BJ (cell line): ENCODE results near the gene FLNA. TPM values are rescaled to one million over a fixed set of nuclear protein-coding genes. Genes with fewer than 3 reads are reported as not detected.

Experiments used
- CTCF ChIA-PET: fragments of 350-600 bp; formaldehyde crosslinking; extraction: SDS; loops from one replicate; lab custom pipeline; 2021; ENCODE audit warnings: antibody characterized with exemption, inconsistent platforms; lab: Yijun Ruan, JAX
- POLR2A ChIA-PET: fragments of 300-600 bp; sonication (Branson Sonifier 250); formaldehyde crosslinking; extraction: SDS; loops from one replicate; lab custom pipeline; 2021; ENCODE audit warnings: antibody characterized with exemption; lab: Charles Lee
- DNase-seq: peaks from one replicate; pipeline ENCODE4 v3.0.0-alpha.2; 2011; ENCODE audit warnings: low read depth
- H3K27me3 ChIP-seq: 2 replicates; pipeline ENCODE4 v1.6.0; 2011; ENCODE audit warnings: low read length; ENCODE audit not compliant: control insufficient read depth, insufficient read depth
- H3K36me3 ChIP-seq: 2 replicates; pipeline ENCODE4 v1.5.1; 2011; ENCODE audit warnings: low read length; ENCODE audit not compliant: control insufficient read depth, insufficient read depth
- H3K4me3 ChIP-seq: 2 replicates; pipeline ENCODE4 v1.5.1; 2011; ENCODE audit warnings: low read depth, mild to moderate bottlenecking, control low read depth, low read length
- CTCF ChIP-seq: IDR thresholded peaks from 2 replicates; pipeline ENCODE4 v1.5.1; 2011; ENCODE audit warnings: low read depth, mild to moderate bottlenecking, control low read depth, inconsistent platforms, low read length, moderate library complexity; ENCODE audit not compliant: insufficient read depth
- polyA plus RNA-seq: library from polyadenylated mRNA; depleted of rRNA; stranded (reverse); fragments of >200 nt; gene quantifications from 2 replicates; pipeline ENCODE4 v1.2.3, GENCODE V29; 2011

FLNA gene
- polyA plus RNA-seq, 1 experiment: 1,740 TPM

- POLR2A ChIA-PET: no interaction called here
- TF ChIP-seq CTCF: no peak
- CTCF ChIA-PET: interaction anchor here (4.2 kb wide), 1 partner anchor 12 kb away, joined by 25 read pairs; no protein-coding TSS in a partner anchor
These were observed 59.0 kb downstream of the FLNA start for GRCh38 chrX:154315416-154315815.

GRCh38 chrX:154313147-154313546, 61.3 kb downstream of the FLNA start:
- Histone ChIP-seq H3K36me3 (no peaks in the 10 kb centered on the region), H3K27me3 (0 out of 2 replicates have a peak, but pooled peaks cover 1% of the 10 kb centered on the region), H3K4me3 (no peak overlapping the region)
- TF ChIP-seq CTCF: no peak
- no peak for DNase-seq
- POLR2A ChIA-PET: interaction anchor here (0.5 kb wide), 1 partner anchor 56 kb away, joined by 7 read pairs; no protein-coding TSS in a partner anchor
- CTCF ChIA-PET: no interaction called here

More at GRCh38 chrX:154315416-154315815, 59.0 kb downstream of the FLNA start:
- H3K36me3 ChIP-seq: no peaks in the 10 kb centered on the region
- DNase-seq: no peak
- H3K4me3 ChIP-seq: no peak overlapping the region
- peaks cover 7% of the 10 kb centered on the region for H3K27me3 ChIP-seq

- TF ChIP-seq CTCF: no peak
- Histone ChIP-seq H3K4me3 (no peak overlapping the region), H3K36me3 (no peaks in the 10 kb centered on the region), H3K27me3 (0 out of 2 replicates have a peak, but pooled peaks cover 1% of the 10 kb centered on the region)
- no peak for DNase-seq
- POLR2A ChIA-PET: no interaction called here
- CTCF ChIA-PET: no interaction called here
These were observed 62.3 kb downstream of the FLNA start for GRCh38 chrX:154312116-154312515.

GRCh38 chrX:154310616-154311536, 63.6 kb downstream of the FLNA start:
- TF ChIP-seq CTCF: no peak
- Histone ChIP-seq H3K27me3 (0 out of 2 replicates have a peak, but pooled peaks cover 1% of the 10 kb centered on the region), H3K4me3 (no peak overlapping the region), H3K36me3 (no peaks in the 10 kb centered on the region)
- DNase-seq: no peak
- CTCF ChIA-PET: no interaction called here
- POLR2A ChIA-PET: no interaction called here

- ChIA-PET POLR2A (no interaction called here), CTCF (interaction anchor here (1.2 kb wide), 2 partner anchors 18 to 171 kb away, joined by 3 to 4 read pairs; no protein-coding TSS in a partner anchor)
- no peak for TF ChIP-seq CTCF
- DNase-seq: no peak
- Histone ChIP-seq H3K27me3 (0 out of 2 replicates have a peak, but pooled peaks cover 1% of the 10 kb centered on the region), H3K4me3 (no peak overlapping the region), H3K36me3 (no peaks in the 10 kb centered on the region)
These were observed 65.2 kb downstream of the FLNA start for GRCh38 chrX:154309041-154309775.
